OCI-LY7 (cell line): ENCODE data around the gene ATE1. TPM values are rescaled to one million over a fixed set of nuclear protein-coding genes. Genes with fewer than 3 reads are reported as not detected.

ENCODE experiments used
- BruUV-seq: library from RNA; stranded (reverse); fragments of 400-500 nt; replicated peaks from 2 replicates; lab custom pipeline; 2021; lab: Mats Ljungman, UMichigan
- CTCF ChIA-PET: fragments of 300-600 bp; sonication (Branson Sonifier 250); formaldehyde crosslinking; loops from one replicate; lab custom pipeline; 2022; ENCODE audit warnings: antibody characterized with exemption; ENCODE audit not compliant: unreplicated experiment; lab: Charles Lee
- POLR2A ChIA-PET: fragments of 300-600 bp; sonication (Branson Sonifier 250); formaldehyde crosslinking; loops from one replicate; lab custom pipeline; 2022; ENCODE audit warnings: antibody characterized with exemption; lab: Charles Lee
- DNase-seq: peaks from one replicate; pipeline ENCODE4 v3.0.0-alpha.2; 2015; ENCODE audit warnings: low spot score
- H2AFZ ChIP-seq: fragments of 200-600 bp; sonication (generic), shearing (Covaris generic); 2 replicates; pipeline ENCODE4 v1.6.1; 2014; ENCODE audit warnings: mild to moderate bottlenecking, antibody characterized with exemption, low read length, moderate library complexity
- H3K27ac ChIP-seq: fragments of 200-600 bp; sonication (generic); 2 replicates; pipeline ENCODE4 v1.5.1; 2014; ENCODE audit warnings: mixed run types, low read depth, mild to moderate bottlenecking, moderate library complexity, low read length, inconsistent platforms; ENCODE audit not compliant: poor library complexity, severe bottlenecking
- H3K36me3 ChIP-seq: fragments of 200-600 bp; sonication (generic); 2 replicates; pipeline ENCODE4 v1.6.1; 2014; ENCODE audit warnings: mild to moderate bottlenecking, antibody characterized with exemption, low read length, moderate library complexity, mixed read lengths; ENCODE audit not compliant: insufficient read depth
- H3K4me1 ChIP-seq: fragments of 200-600 bp; sonication (generic); 2 replicates; pipeline ENCODE4 v1.5.1; 2014; ENCODE audit warnings: mild to moderate bottlenecking, low read length; ENCODE audit not compliant: insufficient read depth, poor library complexity, severe bottlenecking
- H3K4me2 ChIP-seq: fragments of 200-600 bp; sonication (generic); 2 replicates; pipeline ENCODE4 v1.6.1; 2014; ENCODE audit warnings: mild to moderate bottlenecking, low read length
- H3K4me3 ChIP-seq: fragments of 200-600 bp; sonication (generic); 2 replicates; pipeline ENCODE4 v1.5.1; 2014; ENCODE audit warnings: mild to moderate bottlenecking, low read depth, low read length; ENCODE audit not compliant: poor library complexity, severe bottlenecking
- H3K79me2 ChIP-seq: fragments of 200-600 bp; sonication (generic); 2 replicates; pipeline ENCODE4 v1.6.1; 2016; ENCODE audit warnings: low read depth, mild to moderate bottlenecking, low read length, moderate library complexity, mixed read lengths; ENCODE audit not compliant: insufficient read depth
- H3K9me2 ChIP-seq: fragments of 200-600 bp; sonication (generic); 2 replicates; pipeline ENCODE4 v1.6.1; 2016; ENCODE audit warnings: mild to moderate bottlenecking, low read length, mixed read lengths; ENCODE audit not compliant: insufficient read depth
- H3K9me3 ChIP-seq: fragments of 200-600 bp; sonication (generic); 2 replicates; pipeline ENCODE4 v1.6.1; 2014; ENCODE audit warnings: mild to moderate bottlenecking, mixed run types, low read length, mixed read lengths
- H4K20me1 ChIP-seq: fragments of 200-600 bp; sonication (generic); 2 replicates; pipeline ENCODE4 v1.6.1; 2014; ENCODE audit warnings: mild to moderate bottlenecking, antibody characterized with exemption, low read length, moderate library complexity, mixed read lengths; ENCODE audit not compliant: insufficient read depth
- CTCF ChIP-seq: fragments of 200-600 bp; sonication (generic); conservative IDR thresholded peaks from 2 replicates; pipeline ENCODE4 v1.5.1; 2014; ENCODE audit warnings: mild to moderate bottlenecking, antibody characterized with exemption, low read length, moderate library complexity, mixed read lengths
- EZH2phosphoT487 ChIP-seq: fragments of 200-600 bp; sonication (generic); IDR thresholded peaks from 2 replicates; pipeline ENCODE4 v1.6.1; 2018; ENCODE audit warnings: low read depth, borderline replicate concordance, mild to moderate bottlenecking, mixed run types, antibody characterized with exemption, low read length, moderate library complexity, mixed read lengths
- intact Hi-C: fragments of 100-400 bp; cut with micrococcal nuclease; formaldehyde crosslinking; loops from one replicate; pipeline ENCODE4 v1.10.0; 2022; ENCODE audit not compliant: unreplicated experiment
- total RNA-seq, 2 experiments: library from RNA; depleted of rRNA in 1 of 2; stranded (reverse); fragments of >200 nt in 1 of 2; shearing (Covaris generic) in 1 of 2; gene quantifications; 2 replicates each; pipeline ENCODE4 v1.2.3, GENCODE V29; 2014 to 2022

The ATE1 gene
- total RNA-seq, 2 experiments from 2014 or later: 14.8 to 44.7 TPM

- Histone ChIP-seq H3K4me1 (no peaks in the 10 kb centered on the region), H3K4me3 (no peak overlapping the region), H2AFZ (no peak overlapping the region), H3K36me3 (peaks cover 10% of the 10 kb centered on the region), H3K4me2 (no peak overlapping the region), H3K79me2 (no peaks in the 10 kb centered on the region), H4K20me1 (no peaks in the 10 kb centered on the region), H3K9me2 (no peaks in the 10 kb centered on the region), H3K9me3 (no peaks in the 10 kb centered on the region), H3K27ac (no peak overlapping the region)
- no peak for DNase-seq
- TF ChIP-seq CTCF: no peak
- no TSS peak for BruUV-seq
- POLR2A ChIA-PET: interaction anchor here (0.7 kb wide), 1 partner anchor 93 kb away, joined by 3 read pairs; no protein-coding TSS in a partner anchor
- intact Hi-C loops: no loop called here
- CTCF ChIA-PET: no interaction called here
These were observed 84.5 kb downstream of the ATE1 start for GRCh38 chr10:121843379-121843778.

GRCh38 chr10:121841862-121842261 is 86.0 kb downstream of the ATE1 start:
- ChIA-PET POLR2A (interaction anchor here (0.7 to 1.7 kb wide), 4 partner anchors 13 to 131 kb away, joined by 3 to 4 read pairs (median 4); no protein-coding TSS in a partner anchor), CTCF (no interaction called here)
- no peak for TF ChIP-seq CTCF
- TF ChIP-seq EZH2phosphoT487: no peak
- Histone ChIP-seq H3K4me1 (no peaks in the 10 kb centered on the region), H2AFZ (no peak overlapping the region), H3K36me3 (peaks cover 4% of the 10 kb centered on the region; the same call in 1 of the 2 replicates), H3K27ac (no peak overlapping the region), H3K4me2 (no peak overlapping the region), H3K4me3 (no peak overlapping the region), H3K9me2 (no peaks in the 10 kb centered on the region), H4K20me1 (no peaks in the 10 kb centered on the region), H3K9me3 (no peaks in the 10 kb centered on the region), H3K79me2 (no peaks in the 10 kb centered on the region)
- intact Hi-C loops: no loop called here
- no peak for DNase-seq
- BruUV-seq: no TSS peak

GRCh38 chr10:121838931-121839330 is 88.9 kb downstream of the ATE1 start:
- H2AFZ ChIP-seq: no peak overlapping the region
- ChIA-PET POLR2A (interaction anchor here (0.7 kb wide), 1 partner anchor 21 kb away, joined by 3 read pairs; no protein-coding TSS in a partner anchor), CTCF (interaction anchor here (1.0 kb wide), 1 partner anchor 14 kb away, joined by 3 read pairs; no protein-coding TSS in a partner anchor)
- H3K79me2 ChIP-seq: no peaks in the 10 kb centered on the region
- no peak overlapping the region for H3K27ac ChIP-seq
- no TSS peak for BruUV-seq
- no peaks in the 10 kb centered on the region for H3K4me1 ChIP-seq
- no peak overlapping the region for H3K4me2 ChIP-seq
- no peaks in the 10 kb centered on the region for H3K9me3 ChIP-seq
- H3K9me2 ChIP-seq: no peaks in the 10 kb centered on the region
- peaks cover 16% of the 10 kb centered on the region; the same call in 1 of the 2 replicates for H3K36me3 ChIP-seq
- no peaks in the 10 kb centered on the region for H4K20me1 ChIP-seq
- no peak for DNase-seq
- TF ChIP-seq EZH2phosphoT487 (no peak), CTCF (no peak)
- intact Hi-C loops: no loop called here
- H3K4me3 ChIP-seq: no peak overlapping the region
